IPS-20b (cell line): ENCODE data around the gene MST1.
A peak's percentile ranks its signal among the peaks of the same experiment; 100 is the strongest.

Experiments used
- H3K27ac ChIP-seq: one replicate; pipeline ENCODE4 v1.5.1; 2013; ENCODE audit warnings: low read length
- H3K27me3 ChIP-seq: 2 replicates; pipeline ENCODE4 v1.6.1; 2013; ENCODE audit warnings: mild to moderate bottlenecking, low read length, inconsistent platforms; ENCODE audit not compliant: insufficient read depth
- H3K36me3 ChIP-seq: 2 replicates; pipeline ENCODE4 v1.6.1; 2013; ENCODE audit warnings: low read depth, mild to moderate bottlenecking, inconsistent platforms, low read length, moderate library complexity; ENCODE audit not compliant: insufficient read depth
- H3K4me1 ChIP-seq: 2 replicates; pipeline ENCODE4 v1.6.1; 2013; ENCODE audit warnings: mild to moderate bottlenecking, control low read depth, inconsistent platforms, low read length, moderate library complexity; ENCODE audit not compliant: insufficient read depth
- H3K4me3 ChIP-seq: 2 replicates; pipeline ENCODE4 v1.5.1; 2013; ENCODE audit warnings: mild to moderate bottlenecking, low read length, inconsistent platforms
- H3K9ac ChIP-seq: 2 replicates; pipeline ENCODE4 v1.6.1; 2013; ENCODE audit warnings: low read depth, mild to moderate bottlenecking, inconsistent platforms, low read length, moderate library complexity
- H3K9me3 ChIP-seq: 2 replicates; pipeline ENCODE4 v1.6.1; 2013; ENCODE audit warnings: mild to moderate bottlenecking, low read depth, low read length, inconsistent platforms; ENCODE audit not compliant: insufficient read depth

Gene MST1

GRCh38 chr3:49669352-49669751 lies 19.9 kb downstream of the MST1 start:
- Histone ChIP-seq H3K9ac (no peak overlapping the region), H3K9me3 (no peaks in the 10 kb centered on the region), H3K4me1 (no peaks in the 10 kb centered on the region), H3K27ac (no peak overlapping the region), H3K36me3 (no peaks in the 10 kb centered on the region), H3K27me3 (no peaks in the 10 kb centered on the region), H3K4me3 (no peak overlapping the region)

GRCh38 chr3:49668861-49669260 lies 20.4 kb downstream of the MST1 start:
- H3K36me3 ChIP-seq: no peaks in the 10 kb centered on the region
- H3K9ac ChIP-seq: no peak overlapping the region
- no peaks in the 10 kb centered on the region for H3K4me1 ChIP-seq
- H3K27ac ChIP-seq: no peak overlapping the region
- no peaks in the 10 kb centered on the region for H3K27me3 ChIP-seq
- H3K9me3 ChIP-seq: no peaks in the 10 kb centered on the region
- H3K4me3 ChIP-seq: no peak overlapping the region

GRCh38 chr3:49668414-49668797 lies 20.9 kb downstream of the MST1 start:
- no peaks in the 10 kb centered on the region for H3K9me3 ChIP-seq
- H3K27ac ChIP-seq: no peak overlapping the region
- H3K4me1 ChIP-seq: no peaks in the 10 kb centered on the region
- H3K4me3 ChIP-seq: no peak overlapping the region
- no peaks in the 10 kb centered on the region for H3K27me3 ChIP-seq
- no peaks in the 10 kb centered on the region for H3K36me3 ChIP-seq
- no peak overlapping the region for H3K9ac ChIP-seq

DNA sequence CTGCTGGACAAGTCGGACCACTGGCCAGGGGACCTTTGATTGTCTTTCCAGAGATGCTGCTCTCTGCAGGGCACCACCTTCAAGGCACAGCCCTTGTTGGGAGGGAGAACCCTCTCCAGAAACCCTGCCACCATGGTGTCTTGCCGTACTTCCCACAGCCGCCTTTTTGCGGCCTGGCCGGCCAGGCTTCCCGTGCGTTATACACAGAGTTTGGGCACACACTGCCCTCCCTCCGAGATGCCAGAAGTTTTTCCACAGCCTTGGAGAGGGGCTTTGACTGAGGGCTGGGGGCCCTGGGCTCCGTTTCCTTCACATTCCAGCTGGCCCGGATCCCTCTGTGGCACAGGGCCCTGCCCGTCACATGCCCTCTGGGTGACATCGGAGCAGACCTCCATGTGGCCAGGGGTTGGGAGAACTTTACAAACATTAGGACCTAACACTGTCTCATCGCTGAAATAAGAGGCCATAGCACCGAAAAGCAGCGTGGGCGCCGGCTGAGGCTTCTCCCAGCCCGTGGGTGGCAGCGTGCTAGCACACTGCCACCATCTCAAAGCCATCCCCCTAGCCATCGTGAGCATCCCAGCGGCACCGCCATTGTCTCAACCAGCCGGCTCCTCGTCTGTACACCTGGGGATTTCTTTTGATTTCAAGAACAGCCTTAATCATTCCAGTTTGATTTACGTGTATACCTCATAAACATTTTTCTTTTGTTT lies 21.4 kb downstream of the MST1 start:
- Histone ChIP-seq H3K9ac (no peak overlapping the region), H3K9me3 (no peaks in the 10 kb centered on the region), H3K36me3 (no peaks in the 10 kb centered on the region), H3K4me1 (no peaks in the 10 kb centered on the region), H3K4me3 (no peak overlapping the region), H3K27me3 (no peaks in the 10 kb centered on the region), H3K27ac (no peak overlapping the region)

DNA sequence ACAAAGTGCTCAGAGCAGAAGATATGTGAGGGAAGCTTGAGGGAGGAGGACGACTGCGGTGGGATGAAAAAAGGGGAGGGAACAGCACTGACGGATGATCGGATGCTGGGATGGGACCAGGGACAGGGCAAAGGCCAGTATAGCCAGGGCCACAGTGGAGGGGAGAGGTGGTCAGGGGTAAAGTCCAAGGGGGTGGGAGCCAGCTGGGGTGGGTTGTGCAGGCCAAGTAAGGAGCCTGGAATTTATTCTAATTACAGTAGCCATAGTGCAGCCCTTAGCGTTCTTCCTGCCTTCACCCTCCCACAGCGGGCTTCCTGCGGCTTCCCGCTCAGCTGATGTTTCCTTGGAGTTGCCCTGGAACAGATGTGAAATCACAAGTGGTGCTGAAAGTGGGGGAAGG lies 22.7 kb downstream of the MST1 start:
- Histone ChIP-seq H3K4me3 (no peak overlapping the region), H3K9me3 (no peaks in the 10 kb centered on the region), H3K4me1 (no peaks in the 10 kb centered on the region), H3K36me3 (no peaks in the 10 kb centered on the region), H3K27me3 (no peaks in the 10 kb centered on the region), H3K9ac (peak overlapping the region; percentile 21; the same call in 1 of the 2 replicates), H3K27ac (no peak overlapping the region)

DNA sequence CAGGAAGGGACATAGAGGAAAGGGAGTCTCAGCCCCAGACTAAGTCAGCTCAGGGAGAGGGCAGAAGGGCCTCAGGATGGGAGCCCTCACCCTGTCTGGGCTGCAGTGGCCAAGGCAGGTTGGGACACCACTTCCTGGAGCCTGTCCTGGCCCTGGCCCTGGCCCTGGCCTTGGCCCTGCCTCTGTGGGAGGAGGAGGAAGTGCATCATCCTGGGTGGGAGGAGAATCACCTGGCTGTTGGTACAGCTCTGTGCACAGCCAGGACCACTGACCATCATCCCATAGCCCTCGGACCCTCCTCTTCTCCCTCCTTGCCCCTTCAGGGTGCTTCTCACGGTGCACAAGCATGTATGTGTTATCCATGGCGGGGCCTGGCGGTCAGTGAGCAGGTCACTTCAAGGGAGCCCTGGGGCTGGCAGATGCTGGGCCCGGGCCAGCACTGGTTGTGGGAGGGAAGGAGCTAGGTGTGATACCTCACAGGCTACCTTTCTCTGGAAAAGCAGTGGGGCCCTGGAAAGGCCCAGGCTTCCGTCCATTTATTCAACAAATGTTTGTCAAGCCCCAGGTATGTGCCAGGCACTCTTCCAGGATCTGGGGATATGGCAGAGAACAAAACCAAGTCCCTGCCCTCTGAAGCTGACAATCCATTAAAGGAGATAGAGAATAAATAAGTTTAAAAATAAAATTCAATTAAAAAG lies 23.3 kb downstream of the MST1 start:
- H3K36me3 ChIP-seq: no peaks in the 10 kb centered on the region
- no peaks in the 10 kb centered on the region for H3K9me3 ChIP-seq
- no peak overlapping the region for H3K9ac ChIP-seq
- no peaks in the 10 kb centered on the region for H3K27me3 ChIP-seq
- H3K4me3 ChIP-seq: no peak overlapping the region
- no peaks in the 10 kb centered on the region for H3K4me1 ChIP-seq
- no peak overlapping the region for H3K27ac ChIP-seq

GRCh38 chr3:49664300-49664699 lies 25.0 kb downstream of the MST1 start:
- Histone ChIP-seq H3K4me1 (no peaks in the 10 kb centered on the region), H3K36me3 (no peaks in the 10 kb centered on the region), H3K27me3 (no peaks in the 10 kb centered on the region), H3K27ac (no peak overlapping the region), H3K9ac (no peak overlapping the region), H3K9me3 (no peaks in the 10 kb centered on the region), H3K4me3 (no peak overlapping the region)

DNA sequence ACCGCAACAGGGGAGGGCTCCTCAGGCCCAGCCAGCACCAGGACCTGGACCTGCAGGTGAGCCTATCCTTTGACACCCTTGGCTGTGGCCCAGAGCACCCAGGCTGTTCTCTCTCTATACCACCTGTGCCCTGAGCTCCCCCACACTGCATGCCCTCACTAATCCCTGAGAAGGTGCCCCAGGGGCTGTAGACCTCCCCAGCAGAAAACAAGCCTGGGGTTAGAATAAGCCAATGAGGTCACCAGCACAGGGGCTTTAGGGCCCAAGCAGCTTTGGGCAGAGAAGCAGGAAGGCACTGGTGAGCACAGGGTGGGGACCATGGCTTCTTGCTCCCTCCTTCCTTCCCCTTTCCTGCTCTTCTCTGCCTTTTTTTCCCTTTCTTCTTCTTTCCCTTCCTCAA lies 25.4 kb downstream of the MST1 start:
- Histone ChIP-seq H3K4me1 (no peaks in the 10 kb centered on the region), H3K4me3 (no peak overlapping the region), H3K9me3 (no peaks in the 10 kb centered on the region), H3K9ac (no peak overlapping the region), H3K27ac (no peak overlapping the region), H3K27me3 (no peaks in the 10 kb centered on the region), H3K36me3 (no peaks in the 10 kb centered on the region)

DNA sequence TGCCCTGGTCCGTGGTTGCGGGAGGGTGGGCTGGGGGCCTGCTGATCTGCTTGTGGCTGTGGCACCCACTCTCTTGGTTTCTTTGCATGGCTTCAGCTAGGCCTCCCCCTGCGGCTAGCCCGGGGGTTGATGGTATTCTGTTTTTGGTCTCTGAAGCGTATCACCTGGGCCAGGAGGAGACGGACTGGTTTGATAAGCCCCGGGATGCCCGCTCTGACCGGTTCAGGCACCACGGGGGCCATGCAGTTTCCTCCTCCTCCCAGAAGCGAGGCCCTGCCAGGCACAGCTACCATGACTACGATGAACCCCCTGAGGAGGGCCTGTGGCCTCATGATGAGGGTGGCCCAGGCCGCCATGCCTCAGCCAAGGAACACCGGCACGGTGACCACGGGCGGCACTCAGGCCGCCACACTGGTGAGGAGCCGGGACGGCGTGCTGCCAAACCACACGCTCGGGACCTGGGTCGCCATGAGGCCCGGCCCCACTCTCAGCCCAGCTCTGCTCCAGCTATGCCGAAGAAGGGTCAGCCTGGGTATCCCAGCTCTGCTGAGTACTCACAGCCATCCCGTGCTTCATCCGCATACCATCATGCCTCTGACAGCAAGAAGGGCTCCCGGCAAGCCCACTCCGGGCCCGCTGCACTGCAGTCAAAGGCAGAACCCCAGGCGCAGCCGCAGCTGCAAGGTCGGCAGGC lies 26.4 kb downstream of the MST1 start:
- no peak overlapping the region for H3K4me3 ChIP-seq
- H3K27me3 ChIP-seq: no peaks in the 10 kb centered on the region
- no peaks in the 10 kb centered on the region for H3K36me3 ChIP-seq
- H3K9ac ChIP-seq: no peak overlapping the region
- no peaks in the 10 kb centered on the region for H3K4me1 ChIP-seq
- no peak overlapping the region for H3K27ac ChIP-seq
- no peaks in the 10 kb centered on the region for H3K9me3 ChIP-seq

GRCh38 chr3:49662021-49662420 lies 27.3 kb downstream of the MST1 start:
- no peaks in the 10 kb centered on the region for H3K9me3 ChIP-seq
- no peak overlapping the region for H3K27ac ChIP-seq
- H3K27me3 ChIP-seq: no peaks in the 10 kb centered on the region
- no peak overlapping the region for H3K4me3 ChIP-seq
- H3K9ac ChIP-seq: no peak overlapping the region
- no peaks in the 10 kb centered on the region for H3K36me3 ChIP-seq
- H3K4me1 ChIP-seq: no peaks in the 10 kb centered on the region

DNA sequence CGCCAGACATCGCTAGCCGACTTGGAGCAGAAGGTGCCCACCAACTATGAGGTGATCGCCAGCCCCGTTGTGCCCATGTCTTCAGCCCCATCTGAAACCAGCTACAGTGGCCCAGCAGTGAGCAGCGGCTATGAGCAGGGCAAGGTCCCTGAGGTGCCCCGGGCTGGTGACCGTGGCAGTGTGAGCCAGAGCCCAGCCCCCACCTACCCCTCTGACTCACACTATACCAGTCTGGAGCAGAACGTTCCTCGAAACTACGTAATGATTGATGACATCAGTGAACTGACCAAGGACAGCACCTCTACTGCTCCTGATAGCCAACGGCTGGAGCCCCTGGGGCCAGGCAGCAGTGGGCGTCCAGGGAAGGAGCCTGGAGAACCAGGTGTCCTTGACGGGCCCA lies 28.0 kb downstream of the MST1 start:
- Histone ChIP-seq H3K27me3 (no peaks in the 10 kb centered on the region), H3K27ac (no peak overlapping the region), H3K9ac (no peak overlapping the region), H3K9me3 (no peaks in the 10 kb centered on the region), H3K36me3 (no peaks in the 10 kb centered on the region), H3K4me1 (no peaks in the 10 kb centered on the region), H3K4me3 (no peak overlapping the region)

DNA sequence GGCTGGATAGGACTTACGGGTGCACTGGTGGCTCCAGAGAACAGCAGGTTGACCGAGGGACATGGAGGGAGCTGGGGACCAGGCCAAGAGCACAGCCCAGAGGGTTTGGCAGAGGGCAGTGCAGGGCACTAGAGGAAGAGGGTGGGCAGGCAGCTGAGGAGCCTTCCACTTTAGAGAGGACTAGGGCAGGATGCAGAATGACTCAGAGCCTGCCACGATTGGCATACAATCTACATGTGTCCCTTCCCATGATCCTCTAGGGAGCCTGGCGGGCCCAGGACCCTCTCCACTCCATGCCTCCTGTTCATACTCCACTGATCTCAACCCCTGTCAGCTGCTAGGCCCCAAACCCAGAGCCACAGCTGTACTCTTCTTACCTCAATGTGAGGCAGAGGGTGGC lies 29.5 kb downstream of the MST1 start:
- H3K4me1 ChIP-seq: no peaks in the 10 kb centered on the region
- no peak overlapping the region for H3K27ac ChIP-seq
- H3K9ac ChIP-seq: no peak overlapping the region
- no peak overlapping the region for H3K4me3 ChIP-seq
- H3K27me3 ChIP-seq: no peaks in the 10 kb centered on the region
- H3K9me3 ChIP-seq: no peaks in the 10 kb centered on the region
- no peaks in the 10 kb centered on the region for H3K36me3 ChIP-seq
